IMR-90 (cell line): ENCODE measurements around the gene GMFB. TPM values are rescaled to one million over a fixed set of nuclear protein-coding genes. Genes with fewer than 3 reads are reported as not detected.

Experiments used
- ATAC-seq: fragments of 200-7000 bp; cut with Tn5 transposase; 2 replicates; pipeline ENCODE4 v1.9.1; 2020; ENCODE audit warnings: low read depth, mild to moderate bottlenecking, moderate library complexity
- BruUV-seq: library from RNA; stranded (reverse); fragments of 400-500 nt; replicated peaks from 2 replicates; lab custom pipeline; 2021; lab: Mats Ljungman, UMichigan
- CTCF ChIA-PET: fragments of 300-600 bp; formaldehyde crosslinking; extraction: SDS; loops from one replicate; lab custom pipeline; 2021; ENCODE audit warnings: antibody characterized with exemption; lab: Yijun Ruan, JAX
- POLR2A ChIA-PET: fragments of 300-600 bp; sonication (Branson Sonifier 250); formaldehyde crosslinking; loops from one replicate; lab custom pipeline; 2022; ENCODE audit warnings: antibody characterized with exemption; ENCODE audit not compliant: unreplicated experiment; lab: Charles Lee
- DNase-seq: peaks from one replicate; pipeline ENCODE4 v3.0.0; 2013
- H2AFZ ChIP-seq: replicated peaks from 2 replicates; pipeline ENCODE3; 2013; ENCODE audit warnings: low read length, mild to moderate bottlenecking; ENCODE audit not compliant: poor library complexity
- H2AK5ac ChIP-seq: 2 replicates; pipeline ENCODE4 v1.6.1; 2013; ENCODE audit warnings: low read depth, low read length, inconsistent platforms
- H2AK9ac ChIP-seq: replicated peaks from 2 replicates; pipeline ENCODE3; 2013; ENCODE audit warnings: mild to moderate bottlenecking, low read depth, low read length, moderate library complexity; ENCODE audit not compliant: poor library complexity
- H2BK120ac ChIP-seq: 2 replicates; pipeline ENCODE4 v1.6.1; 2013; ENCODE audit warnings: low read depth, low read length, inconsistent platforms
- H2BK15ac ChIP-seq: 3 replicates; pipeline ENCODE4 v1.6.1; 2013; ENCODE audit warnings: low read depth, low read length, inconsistent platforms
- H2BK20ac ChIP-seq: 2 replicates; pipeline ENCODE4 v1.6.1; 2013; ENCODE audit warnings: low read depth, mild to moderate bottlenecking, inconsistent platforms, low read length, moderate library complexity
- H2BK5ac ChIP-seq: 2 replicates; pipeline ENCODE4 v1.6.1; 2013; ENCODE audit warnings: mild to moderate bottlenecking, low read depth, low read length, inconsistent platforms; ENCODE audit not compliant: poor library complexity, severe bottlenecking
- H3K14ac ChIP-seq: replicated peaks from 2 replicates; pipeline ENCODE4 v1.6.1; 2013; ENCODE audit warnings: low read depth, low read length, inconsistent platforms
- H3K18ac ChIP-seq: 2 replicates; pipeline ENCODE4 v1.6.1; 2013; ENCODE audit warnings: low read depth, low read length, control low read depth
- H3K23ac ChIP-seq: 2 replicates; pipeline ENCODE4 v1.6.1; 2013; ENCODE audit warnings: low read depth, low read length, inconsistent platforms
- H3K27ac ChIP-seq: 2 replicates; pipeline ENCODE4 v1.5.1; 2013; ENCODE audit warnings: mild to moderate bottlenecking, control low read depth, low read length; ENCODE audit not compliant: insufficient read depth
- H3K27me3 ChIP-seq: 2 replicates; pipeline ENCODE4 v1.6.1; 2013; ENCODE audit warnings: low read length; ENCODE audit not compliant: control insufficient read depth, insufficient read depth
- H3K36me3 ChIP-seq: 2 replicates; pipeline ENCODE4 v1.6.1; 2013; ENCODE audit warnings: low read length, mixed read lengths; ENCODE audit not compliant: control insufficient read depth, insufficient read depth
- H3K4ac ChIP-seq: 2 replicates; pipeline ENCODE4 v1.6.1; 2013; ENCODE audit warnings: low read depth, low read length, inconsistent platforms
- H3K4me1 ChIP-seq: 2 replicates; pipeline ENCODE4 v1.6.1; 2013; ENCODE audit warnings: low read length, mixed read lengths; ENCODE audit not compliant: control insufficient read depth, insufficient read depth
- H3K4me2 ChIP-seq: 2 replicates; pipeline ENCODE4 v1.6.1; 2013; ENCODE audit warnings: low read depth, mild to moderate bottlenecking, control low read depth, low read length, moderate library complexity
- H3K4me3 ChIP-seq: 2 replicates; pipeline ENCODE4 v1.5.1; 2013; ENCODE audit warnings: low read depth, mild to moderate bottlenecking, control low read depth, low read length, moderate library complexity; ENCODE audit not compliant: insufficient read depth
- H3K56ac ChIP-seq: 2 replicates; pipeline ENCODE4 v1.6.1; 2013; ENCODE audit warnings: low read length, inconsistent platforms; ENCODE audit not compliant: insufficient read depth; ENCODE audit errors: extremely low read depth
- H3K79me1 ChIP-seq, 2 experiments: 2 replicates each; pipeline ENCODE4 v1.6.1; 2013; ENCODE audit warnings: low read length in 2 of 2, inconsistent platforms in 1 of 2, low read depth in 1 of 2
- H3K9ac ChIP-seq: 2 replicates; pipeline ENCODE4 v1.6.1; 2013; ENCODE audit warnings: low read depth, low read length, control low read depth
- H3K9me1 ChIP-seq: 2 replicates; pipeline ENCODE4 v1.6.1; 2013; ENCODE audit warnings: low read length, inconsistent platforms; ENCODE audit not compliant: insufficient read depth
- H3K9me3 ChIP-seq: 2 replicates; pipeline ENCODE4 v1.6.1; 2013; ENCODE audit warnings: low read length; ENCODE audit not compliant: control insufficient read depth, insufficient read depth
- H4K20me1 ChIP-seq: 2 replicates; pipeline ENCODE4 v1.6.1; 2013; ENCODE audit warnings: low read length, inconsistent platforms; ENCODE audit not compliant: insufficient read depth
- H4K5ac ChIP-seq: 2 replicates; pipeline ENCODE4 v1.6.1; 2013; ENCODE audit warnings: mild to moderate bottlenecking, low read depth, low read length, control low read depth
- H4K8ac ChIP-seq, 2 experiments: 2 replicates each; pipeline ENCODE4 v1.6.1; 2013; ENCODE audit warnings: low read depth in 2 of 2, low read length in 2 of 2, control low read depth in 1 of 2, inconsistent platforms in 1 of 2
- H4K91ac ChIP-seq: 2 replicates; pipeline ENCODE4 v1.6.1; 2013; ENCODE audit warnings: low read depth, low read length, inconsistent platforms; ENCODE audit not compliant: insufficient read depth
- MAFK ChIP-seq: IDR thresholded peaks from 2 replicates; pipeline ENCODE4 v1.6.1; 2012; ENCODE audit warnings: low read depth, low read length, improper control_type of control experiment
- RFX5 ChIP-seq: IDR thresholded peaks from 2 replicates; pipeline ENCODE4 v1.8.0; 2012; ENCODE audit warnings: low read depth, mild to moderate bottlenecking, low read length, moderate library complexity
- WGBS, 2 experiments: methylation state at CpG; one replicate each; pipeline versions ENCODE4 v1.1.5 to v1.1.7; 2013; ENCODE audit warnings: missing lambda C conversion rate in 2 of 2; ENCODE audit not compliant: insufficient read length in 1 of 2; ENCODE audit errors: extremely low coverage in 2 of 2; 5-methylcytosine and 5-hydroxymethylcytosine counted together
- dilution Hi-C: fragments of 300-500 bp; cut with HindIII; formaldehyde crosslinking; loops from one replicate; pipeline ENCODE4 v1.14.3; 2018; ENCODE audit warnings: low sequenced_read_pairs; ENCODE audit not compliant: unreplicated experiment
- in situ Hi-C: fragments of 300-500 bp; cut with MboI; formaldehyde crosslinking; loops from 3 replicates; pipeline ENCODE4 v1.14.3; 2019; ENCODE audit warnings: low sequenced_read_pairs, inconsistent platforms, mixed read lengths
- intact Hi-C: fragments of 100-400 bp; cut with micrococcal nuclease; formaldehyde crosslinking; loops from 2 replicates; pipeline ENCODE4 v1.10.0; 2022
- polyA plus RNA-seq, 3 experiments: library from polyadenylated mRNA; depleted of rRNA; stranded (reverse); fragments of >200 nt; gene quantifications; 2 replicates each; pipeline ENCODE4 v1.2.3, GENCODE V29; 2012; ENCODE audit warnings: low replicate concordance in 1 of 3
- total RNA-seq: library from RNA; depleted of rRNA; stranded (reverse); fragments of >200 nt; gene quantifications from 2 replicates; pipeline ENCODE4 v1.2.3, GENCODE V29; 2012

Gene GMFB
- total and polyA plus RNA-seq, 2 of the 4 experiments (the other 2 are of a cell fraction), result 22.4 to 59.1 TPM

DNA sequence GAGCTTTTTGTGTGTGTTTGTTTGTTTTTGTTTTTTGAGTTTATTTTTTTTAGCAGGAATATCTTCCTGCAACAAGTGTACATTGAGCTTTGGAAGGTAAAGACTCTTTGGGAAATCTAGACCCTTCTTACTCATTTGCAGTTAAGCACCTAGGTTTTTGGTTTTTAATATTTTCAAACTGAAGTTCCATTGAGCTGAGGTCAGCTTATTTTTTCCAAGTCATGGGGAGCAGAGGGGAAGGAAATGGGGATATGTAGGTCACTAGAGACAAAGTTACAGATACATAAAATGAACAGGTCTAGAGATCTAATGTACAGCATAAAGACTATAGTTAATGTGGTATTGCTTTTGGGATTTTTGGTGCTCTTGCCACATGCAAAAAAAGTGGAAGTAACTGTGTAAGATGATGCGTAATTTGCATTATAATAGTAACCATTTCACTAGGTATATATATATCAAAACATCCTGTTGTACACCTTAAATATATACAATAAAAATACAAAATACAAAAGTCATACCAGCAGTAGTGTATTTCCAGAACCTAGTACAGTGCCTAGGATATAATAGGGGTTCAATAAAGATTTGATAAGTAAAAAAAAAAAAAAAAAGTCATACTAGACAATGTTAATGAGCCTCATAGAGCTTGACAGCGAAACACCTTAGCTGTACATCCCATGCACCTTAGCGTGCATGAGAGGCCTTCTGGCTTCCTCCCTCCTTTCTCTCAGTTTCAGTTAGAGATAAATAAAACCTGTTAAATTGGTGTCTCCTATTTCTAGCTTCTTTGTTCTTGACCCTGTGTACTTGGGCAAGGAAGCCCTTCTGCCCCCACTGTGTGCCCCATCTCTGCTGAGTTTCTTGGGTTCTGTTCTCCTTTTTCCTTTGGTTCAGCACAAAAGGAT, 43.6 kb upstream of the GMFB start:
- no peak overlapping the region for H3K4me2 ChIP-seq
- no peak overlapping the region for H2AK9ac ChIP-seq
- DNase-seq (no peak), ATAC-seq (no peak)
- WGBS, 2 experiments, result no CpG with 5 or more reads among the region's 3 CpGs
- H3K79me1 ChIP-seq, result peaks cover 4 to 6% of the 10 kb centered on the region in 2 experiments
- no TSS peak for BruUV-seq
- no peaks in the 10 kb centered on the region; the same call in 1 of the 2 replicates for H4K20me1 ChIP-seq
- dilution Hi-C loops (no loop called here), intact Hi-C loops (no loop called here), in situ Hi-C loops (no loop called here)
- no peak overlapping the region for H2AK5ac ChIP-seq
- ChIA-PET POLR2A (interaction anchor here (0.8 kb wide), 1 partner anchor 78 kb away, joined by 4 read pairs; no protein-coding TSS in a partner anchor), CTCF (interaction anchor here (0.5 to 0.7 kb wide), 2 partner anchors 17 to 1501 kb away, joined by 3 to 4 read pairs; no protein-coding TSS in a partner anchor)
- H2BK15ac ChIP-seq, result no peak overlapping the region
- H3K27ac ChIP-seq, result no peak overlapping the region
- TF ChIP-seq MAFK (peak; percentile 86), RFX5 (no peak)
- H4K5ac ChIP-seq, result no peak overlapping the region
- peaks cover 8% of the 10 kb centered on the region for H3K36me3 ChIP-seq
- no peaks in the 10 kb centered on the region for H3K9me3 ChIP-seq
- H3K4me1 ChIP-seq, result peaks cover 2% of the 10 kb centered on the region
- H3K27me3 ChIP-seq, result no peaks in the 10 kb centered on the region
- no peak overlapping the region for H3K23ac ChIP-seq
- H2BK5ac ChIP-seq, result no peak overlapping the region
- H3K14ac ChIP-seq, result no peak overlapping the region
- H3K4me3 ChIP-seq, result no peak overlapping the region
- H3K4ac ChIP-seq, result no peak overlapping the region
- H3K56ac ChIP-seq, result no peak overlapping the region
- H3K9me1 ChIP-seq, result 0 out of 2 replicates have a peak, but pooled peaks cover 3% of the 10 kb centered on the region
- no peak overlapping the region for H3K9ac ChIP-seq
- H2BK120ac ChIP-seq, result no peak overlapping the region
- no peak overlapping the region for H4K91ac ChIP-seq
- no peak overlapping the region for H4K8ac ChIP-seq
- no peak overlapping the region for H2AFZ ChIP-seq
- no peak overlapping the region for H2BK20ac ChIP-seq
- H3K18ac ChIP-seq, result no peak overlapping the region
